Keratinocyte (primary cell): ENCODE measurements around the gene SIVA1.

Experiments used
- EZH2 ChIP-seq: IDR thresholded peaks from one replicate; pipeline ENCODE4 v1.6.1; 2012; ENCODE audit warnings: inconsistent platforms, mild to moderate bottlenecking, low read length, moderate library complexity
- TF ChIP-seq, protein P1 (sequence below), 3 experiments: IDR thresholded peaks in 1 of 3; conservative IDR thresholded peaks in 1 of 3; optimal IDR thresholded peaks in 1 of 3; 2 replicates in 2 of 3; 3 replicates in 1 of 3; pipeline versions ENCODE3 to v1.5.1; 2011; ENCODE audit warnings: low read length in 3 of 3, mild to moderate bottlenecking in 3 of 3, moderate library complexity in 2 of 3, control low read depth in 1 of 3, inconsistent platforms in 1 of 3; ENCODE audit not compliant: insufficient read depth in 2 of 3; ENCODE audit errors: extremely low read depth in 1 of 3

DNA sequence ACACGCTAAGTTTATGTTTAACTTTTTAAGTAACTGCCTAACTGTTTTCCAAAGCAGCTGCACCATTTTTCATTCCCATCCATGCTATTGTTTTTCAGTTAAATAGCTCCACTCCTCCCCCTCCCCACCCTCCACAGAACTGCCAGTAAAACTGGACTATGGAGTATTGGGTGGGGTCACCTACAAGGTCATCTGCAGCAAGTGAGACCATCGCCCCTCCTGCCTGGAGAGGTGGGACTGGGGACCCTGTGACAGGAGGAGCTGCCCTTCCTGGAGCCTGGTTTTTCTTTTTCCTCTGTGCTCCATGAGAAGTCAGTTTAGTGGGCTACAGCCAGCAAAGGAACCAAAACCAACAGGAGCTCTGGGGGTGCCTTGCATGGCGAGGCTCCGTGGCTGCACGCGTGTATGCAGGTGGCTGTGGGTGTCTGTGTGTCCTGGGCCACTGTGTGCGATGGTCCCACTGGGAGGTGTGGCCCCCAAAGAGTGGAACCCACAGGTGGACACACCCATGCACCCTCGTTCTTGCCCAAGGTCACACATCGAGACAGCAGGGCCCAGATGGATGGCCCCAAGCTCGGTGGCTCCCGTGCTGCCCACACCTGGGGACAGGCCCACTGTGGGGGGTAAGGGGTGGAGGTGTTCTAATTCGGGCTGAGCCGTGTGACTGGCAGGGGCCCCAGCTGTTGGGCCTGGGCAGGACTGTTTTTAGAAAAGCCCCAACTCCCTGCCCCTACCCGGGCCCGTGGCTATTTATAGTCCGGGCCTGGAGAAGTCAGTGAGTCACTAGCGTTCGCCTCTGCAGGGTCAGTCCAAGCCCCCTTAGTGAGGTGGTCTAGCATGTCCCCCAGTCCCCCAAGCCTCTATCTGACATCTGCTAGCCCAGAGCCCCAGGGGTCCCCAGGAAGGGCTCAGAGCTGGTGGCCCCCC lies 31.2 kb upstream of the SIVA1 start:
- TF ChIP-seq, protein P1, sequence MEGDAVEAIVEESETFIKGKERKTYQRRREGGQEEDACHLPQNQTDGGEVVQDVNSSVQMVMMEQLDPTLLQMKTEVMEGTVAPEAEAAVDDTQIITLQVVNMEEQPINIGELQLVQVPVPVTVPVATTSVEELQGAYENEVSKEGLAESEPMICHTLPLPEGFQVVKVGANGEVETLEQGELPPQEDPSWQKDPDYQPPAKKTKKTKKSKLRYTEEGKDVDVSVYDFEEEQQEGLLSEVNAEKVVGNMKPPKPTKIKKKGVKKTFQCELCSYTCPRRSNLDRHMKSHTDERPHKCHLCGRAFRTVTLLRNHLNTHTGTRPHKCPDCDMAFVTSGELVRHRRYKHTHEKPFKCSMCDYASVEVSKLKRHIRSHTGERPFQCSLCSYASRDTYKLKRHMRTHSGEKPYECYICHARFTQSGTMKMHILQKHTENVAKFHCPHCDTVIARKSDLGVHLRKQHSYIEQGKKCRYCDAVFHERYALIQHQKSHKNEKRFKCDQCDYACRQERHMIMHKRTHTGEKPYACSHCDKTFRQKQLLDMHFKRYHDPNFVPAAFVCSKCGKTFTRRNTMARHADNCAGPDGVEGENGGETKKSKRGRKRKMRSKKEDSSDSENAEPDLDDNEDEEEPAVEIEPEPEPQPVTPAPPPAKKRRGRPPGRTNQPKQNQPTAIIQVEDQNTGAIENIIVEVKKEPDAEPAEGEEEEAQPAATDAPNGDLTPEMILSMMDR (optimal IDR thresholded peaks at IDR 0.05 in 1 of 3, IDR thresholded peaks at IDR 0.05 in 1 of 3, conservative IDR thresholded peaks at IDR 0.05 in 1 of 3; ENCODE audit: extremely low read depth in 1 of 3, insufficient read depth in 2 of 3, low read length in 3 of 3) = no peak
- TF ChIP-seq EZH2 = no peak
